ENCODE results near the gene KLK2.

KLK2 gene

GRCh38 chr19:50851620-50852019, 21.6 kb upstream of the KLK2 start:
- DNase-seq: no peak

DNA sequence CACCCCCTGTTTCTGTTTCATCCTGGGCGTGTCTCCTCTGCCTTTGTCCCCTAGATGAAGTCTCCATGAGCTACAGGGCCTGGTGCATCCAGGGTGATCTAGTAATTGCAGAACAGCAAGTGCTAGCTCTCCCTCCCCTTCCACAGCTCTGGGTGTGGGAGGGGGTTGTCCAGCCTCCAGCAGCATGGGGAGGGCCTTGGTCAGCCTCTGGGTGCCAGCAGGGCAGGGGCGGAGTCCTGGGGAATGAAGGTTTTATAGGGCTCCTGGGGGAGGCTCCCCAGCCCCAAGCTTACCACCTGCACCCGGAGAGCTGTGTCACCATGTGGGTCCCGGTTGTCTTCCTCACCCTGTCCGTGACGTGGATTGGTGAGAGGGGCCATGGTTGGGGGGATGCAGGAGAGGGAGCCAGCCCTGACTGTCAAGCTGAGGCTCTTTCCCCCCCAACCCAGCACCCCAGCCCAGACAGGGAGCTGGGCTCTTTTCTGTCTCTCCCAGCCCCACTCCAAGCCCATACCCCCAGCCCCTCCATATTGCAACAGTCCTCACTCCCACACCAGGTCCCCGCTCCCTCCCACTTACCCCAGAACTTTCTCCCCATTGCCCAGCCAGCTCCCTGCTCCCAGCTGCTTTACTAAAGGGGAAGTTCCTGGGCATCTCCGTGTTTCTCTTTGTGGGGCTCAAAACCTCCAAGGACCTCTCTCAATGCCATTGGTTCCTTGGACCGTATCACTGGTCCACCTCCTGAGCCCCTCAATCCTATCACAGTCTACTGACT, 18.4 kb upstream of the KLK2 start, which contains the start of gene KLK3:
Gene KLK3 (plus strand): TSS at position 280 of the 775 bp plus-strand sequence. CDS start 41 bp downstream, at position 321.
- DNase-seq: no peak

- no peak for DNase-seq
Measured at GRCh38 chr19:50857366-50857765, 15.9 kb upstream of the KLK2 start.

DNA sequence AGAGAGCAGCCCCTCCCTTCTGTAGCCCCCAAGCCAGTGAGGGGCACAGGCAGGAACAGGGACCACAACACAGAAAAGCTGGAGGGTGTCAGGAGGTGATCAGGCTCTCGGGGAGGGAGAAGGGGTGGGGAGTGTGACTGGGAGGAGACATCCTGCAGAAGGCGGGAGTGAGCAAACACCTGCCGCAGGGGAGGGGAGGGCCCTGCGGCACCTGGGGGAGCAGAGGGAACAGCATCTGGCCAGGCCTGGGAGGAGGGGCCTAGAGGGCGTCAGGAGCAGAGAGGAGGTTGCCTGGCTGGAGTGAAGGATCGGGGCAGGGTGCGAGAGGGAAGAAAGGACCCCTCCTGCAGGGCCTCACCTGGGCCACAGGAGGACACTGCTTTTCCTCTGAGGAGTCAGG, 14.4 kb upstream of the KLK2 start:
- DNase-seq: no peak

- DNase-seq: no peak
Measured at GRCh38 chr19:50859849-50860248, 13.4 kb upstream of the KLK2 start.

DNA sequence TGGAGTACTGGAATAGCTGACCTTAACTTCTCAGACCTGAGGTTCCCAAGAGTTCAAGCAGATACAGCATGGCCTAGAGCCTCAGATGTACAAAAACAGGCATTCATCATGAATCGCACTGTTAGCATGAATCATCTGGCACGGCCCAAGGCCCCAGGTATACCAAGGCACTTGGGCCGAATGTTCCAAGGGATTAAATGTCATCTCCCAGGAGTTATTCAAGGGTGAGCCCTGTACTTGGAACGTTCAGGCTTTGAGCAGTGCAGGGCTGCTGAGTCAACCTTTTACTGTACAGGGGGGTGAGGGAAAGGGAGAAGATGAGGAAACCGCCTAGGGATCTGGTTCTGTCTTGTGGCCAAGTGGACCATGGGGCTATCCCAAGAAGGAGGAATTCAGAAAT, 12.2 kb upstream of the KLK2 start:
- DNase-seq: no peak

- no peak for DNase-seq
Measured at GRCh38 chr19:50861496-50862286, 11.5 kb upstream of the KLK2 start.

DNA sequence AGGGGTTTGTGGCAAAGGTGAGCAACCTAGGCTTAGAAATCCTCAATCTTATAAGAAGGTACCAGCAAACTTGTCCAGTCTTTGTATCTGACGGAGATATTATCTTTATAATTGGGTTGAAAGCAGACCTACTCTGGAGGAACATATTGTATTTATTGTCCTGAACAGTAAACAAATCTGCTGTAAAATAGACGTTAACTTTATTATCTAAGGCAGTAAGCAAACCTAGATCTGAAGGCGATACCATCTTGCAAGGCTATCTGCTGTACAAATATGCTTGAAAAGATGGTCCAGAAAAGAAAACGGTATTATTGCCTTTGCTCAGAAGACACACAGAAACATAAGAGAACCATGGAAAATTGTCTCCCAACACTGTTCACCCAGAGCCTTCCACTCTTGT, 3.8 kb upstream of the KLK2 start:
- no peak for DNase-seq

DNA sequence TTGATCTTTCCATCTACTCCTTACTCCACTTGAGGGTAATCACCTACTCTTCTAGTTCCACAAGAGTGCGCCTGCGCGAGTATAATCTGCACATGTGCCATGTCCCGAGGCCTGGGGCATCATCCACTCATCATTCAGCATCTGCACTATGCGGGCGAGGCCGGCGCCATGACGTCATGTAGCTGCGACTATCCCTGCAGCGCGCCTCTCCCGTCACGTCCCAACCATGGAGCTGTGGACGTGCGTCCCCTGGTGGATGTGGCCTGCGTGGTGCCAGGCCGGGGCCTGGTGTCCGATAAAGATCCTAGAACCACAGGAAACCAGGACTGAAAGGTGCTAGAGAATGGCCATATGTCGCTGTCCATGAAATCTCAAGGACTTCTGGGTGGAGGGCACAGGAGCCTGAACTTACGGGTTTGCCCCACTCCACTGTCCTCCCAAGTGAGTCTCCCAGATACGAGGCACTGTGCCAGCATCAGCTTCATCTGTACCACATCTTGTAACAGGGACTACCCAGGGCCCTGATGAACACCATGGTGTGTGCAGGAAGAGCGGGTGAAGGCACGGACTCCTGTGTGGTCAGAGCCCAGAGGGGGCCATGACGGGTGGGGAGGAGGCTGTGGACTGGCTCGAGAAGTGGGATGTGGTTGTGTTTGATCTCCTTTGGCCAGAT, 2.7 kb upstream of the KLK2 start:
- DNase-seq: no peak

DNA sequence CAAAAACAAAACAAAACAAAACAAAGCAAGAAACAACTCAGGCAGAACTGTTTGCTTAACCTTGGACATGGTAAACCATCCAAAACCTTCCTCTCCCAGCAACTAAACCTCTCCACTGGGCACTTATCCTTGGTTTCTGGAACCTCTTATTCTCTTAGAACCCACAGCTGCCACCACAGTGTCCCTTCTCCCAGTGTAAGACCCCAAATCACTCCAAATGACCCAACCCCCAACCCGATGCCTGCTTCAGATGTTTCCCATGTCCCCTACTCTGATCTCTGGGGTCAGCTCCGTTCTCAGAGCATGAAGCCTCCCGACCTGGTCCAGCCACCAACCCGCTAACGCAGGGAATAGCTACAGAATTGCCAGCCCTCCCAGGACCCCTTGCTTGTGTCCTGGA, 972 bp downstream of the KLK2 start:
- DNase-seq: no peak

- no peak for DNase-seq
Measured at GRCh38 chr19:50875795-50876422, 2.7 kb downstream of the KLK2 start.

DNA sequence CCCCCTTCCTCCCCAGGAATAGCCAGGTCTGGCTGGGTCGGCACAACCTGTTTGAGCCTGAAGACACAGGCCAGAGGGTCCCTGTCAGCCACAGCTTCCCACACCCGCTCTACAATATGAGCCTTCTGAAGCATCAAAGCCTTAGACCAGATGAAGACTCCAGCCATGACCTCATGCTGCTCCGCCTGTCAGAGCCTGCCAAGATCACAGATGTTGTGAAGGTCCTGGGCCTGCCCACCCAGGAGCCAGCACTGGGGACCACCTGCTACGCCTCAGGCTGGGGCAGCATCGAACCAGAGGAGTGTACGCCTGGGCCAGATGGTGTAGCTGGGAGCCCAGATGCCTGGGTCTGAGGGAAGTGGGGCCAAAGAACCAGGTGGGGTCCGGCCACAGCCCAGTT, 3.2 kb downstream of the KLK2 start:
- DNase-seq: no peak

DNA sequence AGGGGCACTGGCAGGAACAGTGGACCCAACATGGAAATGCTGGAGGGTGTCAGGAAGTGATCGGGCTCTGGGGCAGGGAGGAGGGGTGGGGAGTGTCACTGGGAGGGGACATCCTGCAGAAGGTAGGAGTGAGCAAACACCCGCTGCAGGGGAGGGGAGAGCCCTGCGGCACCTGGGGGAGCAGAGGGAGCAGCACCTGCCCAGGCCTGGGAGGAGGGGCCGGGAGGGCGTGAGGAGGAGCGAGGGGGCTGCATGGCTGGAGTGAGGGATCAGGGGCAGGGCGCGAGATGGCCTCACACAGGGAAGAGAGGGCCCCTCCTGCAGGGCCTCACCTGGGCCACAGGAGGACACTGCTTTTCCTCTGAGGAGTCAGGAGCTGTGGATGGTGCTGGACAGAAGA, 4.1 kb downstream of the KLK2 start:
- DNase-seq: no peak

DNA sequence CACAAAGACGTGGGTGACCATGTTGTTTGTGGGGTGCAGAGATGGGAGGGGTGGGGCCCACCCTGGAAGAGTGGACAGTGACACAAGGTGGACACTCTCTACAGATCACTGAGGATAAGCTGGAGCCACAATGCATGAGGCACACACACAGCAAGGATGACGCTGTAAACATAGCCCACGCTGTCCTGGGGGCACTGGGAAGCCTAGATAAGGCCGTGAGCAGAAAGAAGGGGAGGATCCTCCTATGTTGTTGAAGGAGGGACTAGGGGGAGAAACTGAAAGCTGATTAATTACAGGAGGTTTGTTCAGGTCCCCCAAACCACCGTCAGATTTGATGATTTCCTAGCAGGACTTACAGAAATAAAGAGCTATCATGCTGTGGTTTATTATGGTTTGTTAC, 5.6 kb downstream of the KLK2 start:
- DNase-seq: no peak

DNA sequence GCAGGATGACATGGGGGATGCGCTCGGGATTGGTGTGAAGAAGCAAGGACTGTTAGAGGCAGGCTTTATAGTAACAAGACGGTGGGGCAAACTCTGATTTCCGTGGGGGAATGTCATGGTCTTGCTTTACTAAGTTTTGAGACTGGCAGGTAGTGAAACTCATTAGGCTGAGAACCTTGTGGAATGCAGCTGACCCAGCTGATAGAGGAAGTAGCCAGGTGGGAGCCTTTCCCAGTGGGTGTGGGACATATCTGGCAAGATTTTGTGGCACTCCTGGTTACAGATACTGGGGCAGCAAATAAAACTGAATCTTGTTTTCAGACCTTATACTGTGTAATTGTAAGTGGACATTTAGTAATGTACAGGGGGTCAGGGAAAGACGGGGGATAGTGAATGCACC, 7.0 kb downstream of the KLK2 start:
- no peak for DNase-seq

DNA sequence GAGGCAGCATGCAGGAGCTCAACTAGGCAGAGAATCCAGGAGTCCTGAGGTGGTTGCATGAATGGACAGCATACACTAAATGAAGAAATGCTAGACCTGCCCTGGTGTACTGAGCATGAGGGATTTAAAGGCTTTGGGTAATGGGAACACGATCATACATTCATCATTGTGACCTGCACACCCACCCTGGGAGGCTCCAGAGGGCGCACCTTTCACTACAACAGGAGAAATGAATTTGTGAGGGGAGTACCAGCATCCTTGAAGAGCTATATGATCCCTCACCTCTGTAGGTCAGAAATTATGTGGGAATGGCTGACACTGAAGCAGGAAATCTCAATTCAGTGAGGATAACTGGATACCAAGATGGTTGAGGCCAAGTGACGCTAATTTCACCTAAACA, 8.9 kb downstream of the KLK2 start:
- DNase-seq: no peak

GRCh38 chr19:50889638-50890037, 16.4 kb downstream of the KLK2 start:
- no peak for DNase-seq

GRCh38 chr19:50890422-50891252, 17.4 kb downstream of the KLK2 start:
- DNase-seq: no peak

- DNase-seq: no peak
Measured at GRCh38 chr19:50891253-50891625, 18.0 kb downstream of the KLK2 start.

DNA sequence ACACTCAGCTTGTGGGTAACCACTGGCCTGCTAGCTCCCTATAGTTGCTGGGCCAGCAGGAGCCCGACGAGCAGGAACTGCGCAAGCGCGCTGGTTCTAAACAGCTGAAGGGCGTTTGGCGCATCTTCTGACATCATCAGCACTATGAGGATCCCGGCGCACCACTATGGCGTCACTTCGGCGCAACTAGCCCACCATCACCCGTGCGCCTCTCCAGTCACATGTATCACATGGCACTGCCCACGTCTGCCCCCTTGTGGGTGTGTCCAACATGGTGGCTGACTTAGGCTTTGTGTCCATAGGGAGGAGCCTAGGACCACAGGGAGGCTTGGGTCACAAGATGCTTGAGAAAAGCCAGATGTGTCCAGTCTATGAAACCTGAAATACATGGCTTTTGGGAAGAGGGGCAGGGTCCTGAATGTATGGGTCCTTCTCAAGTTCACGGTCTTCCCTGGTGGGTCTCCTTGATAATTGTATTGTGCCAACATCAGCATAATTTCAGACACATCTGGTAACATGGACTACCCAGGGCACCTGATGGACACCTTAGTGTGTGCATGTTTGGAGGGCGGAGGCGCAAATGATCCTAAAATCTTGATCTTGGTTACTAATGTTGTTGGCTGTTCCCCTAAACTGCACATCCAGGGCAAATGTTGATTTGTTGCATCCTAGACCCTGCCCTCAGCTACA, 20.0 kb downstream of the KLK2 start:
- no peak for DNase-seq

- no peak for DNase-seq
Measured at GRCh38 chr19:50894478-50895356, 21.5 kb downstream of the KLK2 start.
